Subcutaneous adipose tissue (tissue), 4 donors: ENCODE measurements around the gene KIF26B. TPM values are rescaled to one million over a fixed set of nuclear protein-coding genes. Genes with fewer than 3 reads are reported as not detected.

Source experiments
- CTCF ChIP-seq: fragments of 450-650 bp; IDR thresholded peaks from one replicate; pipeline ENCODE4 v1.5.1; 2016; ENCODE audit warnings: low read depth, mild to moderate bottlenecking, control low read depth, antibody characterized with exemption, moderate library complexity
- total RNA-seq, 4 donors: library from RNA; depleted of rRNA; stranded (reverse); fragments of >200 nt; gene quantifications; one replicate each; pipeline ENCODE4 v1.1.0, GENCODE V29; 2016

The KIF26B gene
- total RNA-seq, 4 donors from 2014 or later: under 0.01 to 0.16 (median under 0.01) TPM

- TF ChIP-seq CTCF: no peak
Measured at GRCh38 chr1:245345191-245345884, 190.6 kb downstream of the KIF26B start.

GRCh38 chr1:245348626-245349025, 193.8 kb downstream of the KIF26B start:
- TF ChIP-seq CTCF: no peak

GRCh38 chr1:245353411-245353810, 198.6 kb downstream of the KIF26B start:
- no peak for TF ChIP-seq CTCF

GRCh38 chr1:245353915-245354775, 199.4 kb downstream of the KIF26B start:
- TF ChIP-seq CTCF: no peak

- no peak for TF ChIP-seq CTCF
Measured at GRCh38 chr1:245356891-245357585, 202.3 kb downstream of the KIF26B start.

GRCh38 chr1:245361065-245361464, 206.3 kb downstream of the KIF26B start:
- TF ChIP-seq CTCF: no peak

GRCh38 chr1:245361951-245362350, 207.2 kb downstream of the KIF26B start:
- no peak for TF ChIP-seq CTCF
